A673 (cell line): Measurements from ENCODE around the gene PRR14L. TPM values are rescaled to one million over a fixed set of nuclear protein-coding genes. Genes with fewer than 3 reads are reported as not detected.
"Not testable (repeated sequence)": the region's sequence is repeated elsewhere in the genome, so short reads cannot be mapped to it uniquely, and the experiment has no call there.

Experiments used
- BruUV-seq: library from RNA; stranded (reverse); fragments of 400-500 nt; replicated peaks from 2 replicates; lab custom pipeline; 2021; lab: Mats Ljungman, UMichigan
- CTCF ChIA-PET: fragments of 300-600 bp; sonication (Branson Sonifier 250); formaldehyde crosslinking; loops from one replicate; lab custom pipeline; 2022; ENCODE audit warnings: antibody characterized with exemption; lab: Charles Lee
- POLR2A ChIA-PET: fragments of 300-600 bp; sonication (Branson Sonifier 250); formaldehyde crosslinking; loops from one replicate; lab custom pipeline; 2022; ENCODE audit warnings: antibody characterized with exemption; ENCODE audit not compliant: low non-redundant PET; lab: Charles Lee
- DNase-seq: peaks from one replicate; pipeline ENCODE4 v3.0.0-alpha.2; 2015; ENCODE audit warnings: low spot score
- H3K27ac ChIP-seq: fragments of 200-600 bp; sonication (generic); 2 replicates; pipeline ENCODE4 v1.5.1; 2016; ENCODE audit warnings: mixed run types, low read depth, mild to moderate bottlenecking, mixed read lengths, antibody characterized with exemption, low read length; ENCODE audit not compliant: poor library complexity, severe bottlenecking
- H3K27me3 ChIP-seq: fragments of 200-600 bp; sonication (generic); replicated peaks from 2 replicates; pipeline ENCODE4 v1.6.1; 2017; ENCODE audit warnings: mixed run types, low read depth, mild to moderate bottlenecking, mixed read lengths, antibody characterized with exemption, low read length; ENCODE audit not compliant: insufficient read depth, poor library complexity
- H3K36me3 ChIP-seq: fragments of 200-600 bp; sonication (generic); 2 replicates; pipeline ENCODE4 v1.6.1; 2016; ENCODE audit warnings: mixed run types, mild to moderate bottlenecking, mixed read lengths, antibody characterized with exemption, low read length; ENCODE audit not compliant: insufficient read depth, poor library complexity, severe bottlenecking
- H3K4me1 ChIP-seq: fragments of 200-600 bp; sonication (generic); 2 replicates; pipeline ENCODE4 v1.6.1; 2017; ENCODE audit warnings: mixed run types, mild to moderate bottlenecking, mixed read lengths, antibody characterized with exemption, low read length; ENCODE audit not compliant: insufficient read depth, poor library complexity, severe bottlenecking
- H3K4me3 ChIP-seq: fragments of 200-600 bp; sonication (generic); 2 replicates; pipeline ENCODE4 v1.5.1; 2016; ENCODE audit warnings: low read depth, mixed run types, mild to moderate bottlenecking, mixed read lengths, low read length; ENCODE audit not compliant: poor library complexity, severe bottlenecking
- H3K9me3 ChIP-seq: fragments of 200-600 bp; sonication (generic); 2 replicates; pipeline ENCODE4 v1.6.1; 2016; ENCODE audit warnings: mixed run types, low read depth, mild to moderate bottlenecking, mixed read lengths, antibody characterized with exemption, low read length; ENCODE audit not compliant: poor library complexity, severe bottlenecking
- CTCF ChIP-seq: fragments of 300-800, 200-600 bp; sonication (generic); conservative IDR thresholded peaks from 2 replicates; pipeline ENCODE4 v1.5.1; 2017; ENCODE audit warnings: low read depth, mild to moderate bottlenecking, antibody characterized with exemption, low read length, moderate library complexity, mixed read lengths
- EZH2 ChIP-seq: fragments of 200-600 bp; sonication (generic); IDR thresholded peaks from 2 replicates; pipeline ENCODE4 v1.6.1; 2017; ENCODE audit warnings: borderline replicate concordance, low read depth, mild to moderate bottlenecking, mixed read lengths, antibody characterized with exemption, low read length; ENCODE audit not compliant: poor library complexity, severe bottlenecking
- intact Hi-C: fragments of 100-400 bp; cut with micrococcal nuclease; formaldehyde crosslinking; loops from one replicate; pipeline ENCODE4 v1.10.0; 2022; ENCODE audit not compliant: unreplicated experiment
- total RNA-seq: library from RNA; stranded (reverse); gene quantifications from 2 replicates; pipeline ENCODE4 v1.2.3, GENCODE V29; 2021

The PRR14L gene
- total RNA-seq, 1 experiment from 2014 or later: 65.4 TPM

DNA sequence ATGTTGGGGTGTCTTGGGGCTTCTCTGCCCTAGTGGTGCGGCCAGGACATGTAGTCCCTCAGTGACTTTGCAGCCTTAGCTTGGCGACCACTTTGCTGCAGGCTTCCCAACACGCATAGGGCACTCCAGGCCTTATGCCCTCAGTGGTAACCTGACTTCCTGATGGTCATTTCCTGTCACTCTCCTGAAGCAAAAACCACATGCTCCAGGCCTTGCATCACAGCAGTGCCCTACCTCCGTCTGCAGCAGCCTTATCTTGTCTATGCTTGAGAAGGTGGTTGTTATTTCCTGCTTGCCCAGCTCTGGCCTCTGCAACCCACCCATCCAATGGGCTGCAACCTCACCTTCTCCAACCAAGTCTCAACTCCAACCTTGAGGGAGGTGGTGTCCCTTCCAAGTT, 54.5 kb downstream of the PRR14L start:
- POLR2A ChIA-PET: interaction anchor here (0.6 kb wide), 1 partner anchor 9 kb away, joined by 3 read pairs; no protein-coding TSS in a partner anchor
- TF ChIP-seq CTCF: no peak
- no peak for TF ChIP-seq EZH2

DNA sequence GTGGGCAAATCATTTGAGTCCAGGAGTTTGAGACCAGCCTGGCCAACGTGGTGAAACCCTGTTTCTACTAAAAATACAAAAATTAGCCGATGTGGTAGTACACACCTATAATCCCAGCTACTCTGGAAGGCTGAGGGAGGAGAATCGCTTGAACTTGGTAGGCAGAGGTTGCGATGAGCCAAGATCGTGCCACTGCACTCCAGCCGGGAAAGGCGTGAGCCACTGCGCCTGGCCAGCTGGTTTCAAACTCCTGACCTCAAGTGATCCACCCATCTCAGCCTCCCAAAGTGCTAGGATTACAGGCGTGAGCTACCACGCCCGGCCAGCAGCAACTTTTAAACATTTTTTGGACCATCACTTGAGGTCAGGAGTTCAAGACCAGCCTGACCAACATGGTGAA, 55.9 kb downstream of the PRR14L start:
- H3K36me3 ChIP-seq: peaks cover 24% of the 10 kb centered on the region
- H3K27me3 ChIP-seq, DNase-seq, CTCF ChIA-PET, intact Hi-C loops, POLR2A ChIA-PET, H3K4me3 ChIP-seq, BruUV-seq, H3K4me1 ChIP-seq, H3K9me3 ChIP-seq, H3K27ac ChIP-seq: not testable (repeated sequence)

More for the DNA sequence above, 54.5 kb downstream of the PRR14L start:
- H3K4me1 ChIP-seq: no peaks in the 10 kb centered on the region
- H3K27ac ChIP-seq: no peak overlapping the region
- no TSS peak for BruUV-seq
- H3K4me3 ChIP-seq: no peak overlapping the region
- no peaks in the 10 kb centered on the region for H3K9me3 ChIP-seq
- H3K36me3 ChIP-seq: peaks cover 34% of the 10 kb centered on the region
- H3K27me3 ChIP-seq: no peaks in the 10 kb centered on the region
- intact Hi-C loops: no loop called here
- no peak for DNase-seq
- CTCF ChIA-PET: no interaction called here

DNA sequence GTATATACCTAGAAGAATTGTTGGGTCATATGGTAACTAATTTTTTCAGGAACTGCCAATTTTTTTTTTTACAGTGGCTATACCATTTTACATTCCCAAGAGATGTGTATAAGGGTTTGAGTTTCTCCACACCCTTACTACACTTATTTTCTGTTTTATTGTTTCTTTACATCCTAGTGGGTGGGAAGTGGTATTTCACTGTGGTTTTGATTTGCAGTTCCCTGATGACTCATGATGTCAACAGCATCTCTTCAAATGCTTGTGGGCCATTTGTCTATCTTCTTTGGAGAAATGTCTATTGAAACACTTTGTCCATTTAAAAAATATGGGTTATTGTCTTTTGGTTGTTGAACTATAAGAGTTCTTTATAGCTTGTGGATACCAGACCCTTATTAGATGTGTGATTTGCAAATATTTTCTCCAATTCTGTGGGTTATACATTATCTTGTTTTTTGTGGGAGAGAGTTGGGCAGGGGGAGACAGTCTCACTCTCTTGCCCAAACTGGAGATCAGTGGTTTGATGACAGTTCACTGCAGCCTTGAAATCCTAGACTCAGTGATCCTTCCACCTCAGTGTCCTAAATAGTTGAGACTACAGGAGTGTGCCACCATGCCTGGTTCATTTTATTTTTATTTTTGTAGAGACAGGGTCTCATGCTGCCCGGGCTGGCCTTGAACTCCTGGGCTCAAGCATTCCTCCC, 57.6 kb downstream of the PRR14L start:
- H3K27ac ChIP-seq: no peak overlapping the region
- no peak overlapping the region for H3K4me3 ChIP-seq
- no peaks in the 10 kb centered on the region for H3K4me1 ChIP-seq
- ChIA-PET CTCF (no interaction called here), POLR2A (no interaction called here)
- DNase-seq: no peak
- TF ChIP-seq EZH2 (no peak), CTCF (no peak)
- H3K9me3 ChIP-seq: no peaks in the 10 kb centered on the region
- H3K27me3 ChIP-seq: no peaks in the 10 kb centered on the region
- BruUV-seq: no TSS peak
- H3K36me3 ChIP-seq: peaks cover 29% of the 10 kb centered on the region
- intact Hi-C loops: no loop called here

GRCh38 chr22:31691408-31691807, 58.5 kb downstream of the PRR14L start:
- no peaks in the 10 kb centered on the region for H3K9me3 ChIP-seq
- no TSS peak for BruUV-seq
- peaks cover 31% of the 10 kb centered on the region for H3K36me3 ChIP-seq
- no peak overlapping the region for H3K4me3 ChIP-seq
- intact Hi-C loops: no loop called here
- no peak for TF ChIP-seq EZH2
- TF ChIP-seq CTCF: no peak
- no peaks in the 10 kb centered on the region for H3K4me1 ChIP-seq
- no peaks in the 10 kb centered on the region for H3K27me3 ChIP-seq
- ChIA-PET POLR2A (interaction anchor here (0.9 kb wide), 1 partner anchor 15 kb away, joined by 7 read pairs; no protein-coding TSS in a partner anchor), CTCF (no interaction called here)
- no peak for DNase-seq
- no peak overlapping the region for H3K27ac ChIP-seq
